ENCODE results near the gene SUN1. TPM values are rescaled to one million over a fixed set of nuclear protein-coding genes. Genes with fewer than 3 reads are reported as not detected.
"Not testable (repeated sequence)": the region's sequence is repeated elsewhere in the genome, so short reads cannot be mapped to it uniquely, and the experiment has no call there.

Gene SUN1
- total RNA-seq, 1 donor from 2014 or later = 186 TPM

GRCh38 chr7:801940-802381 lies 30.3 kb upstream of the SUN1 start:
- intact Hi-C loops (cut with micrococcal nuclease) = no loop called here
- DNase-seq (peak; percentile 61), ATAC-seq (peak; percentile 64)

- intact Hi-C loops (cut with micrococcal nuclease) = no loop called here
- DNase-seq (no peak), ATAC-seq (no peak)
Measured at GRCh38 chr7:802500-803242, 29.6 kb upstream of the SUN1 start.

GRCh38 chr7:803243-803635 lies 29.0 kb upstream of the SUN1 start:
- intact Hi-C loops (cut with micrococcal nuclease) = no loop called here
- no peak for ATAC-seq
- no peak for DNase-seq

- intact Hi-C loops (cut with micrococcal nuclease); DNase-seq; ATAC-seq: not testable (repeated sequence)
Measured at GRCh38 chr7:803796-804195, 28.5 kb upstream of the SUN1 start.

- ATAC-seq (peak; percentile 52), DNase-seq (no peak)
- intact Hi-C loops (cut with micrococcal nuclease) = no loop called here
Measured at GRCh38 chr7:805261-805660, 27.0 kb upstream of the SUN1 start.

GRCh38 chr7:815284-816216 lies 16.7 kb upstream of the SUN1 start:
- intact Hi-C loops (cut with micrococcal nuclease) = no loop called here
- peak; percentile 55 for DNase-seq
- no peak for ATAC-seq

GRCh38 chr7:816300-816750 lies 16.0 kb upstream of the SUN1 start:
- DNase-seq (peak; percentile 99), ATAC-seq (peak; percentile 86)
- intact Hi-C loops (cut with micrococcal nuclease) = no loop called here

GRCh38 chr7:816751-817671 lies 15.3 kb upstream of the SUN1 start:
- ATAC-seq = no peak
- DNase-seq = no peak
- intact Hi-C loops (cut with micrococcal nuclease) = no loop called here

GRCh38 chr7:818031-818699 lies 14.1 kb upstream of the SUN1 start:
- intact Hi-C loops (cut with micrococcal nuclease) = no loop called here
- DNase-seq (no peak), ATAC-seq (no peak)

- no peak for DNase-seq
- no peak for ATAC-seq
- intact Hi-C loops (cut with micrococcal nuclease) = loop anchor here (10.0 kb wide), 1 partner anchor 54 kb away; the partner anchor contains the start of gene GET4
Measured at GRCh38 chr7:820341-820740, 11.9 kb upstream of the SUN1 start.

- DNase-seq (no peak), ATAC-seq (peak; percentile 77)
- intact Hi-C loops (cut with micrococcal nuclease) = loop anchor here (10.0 kb wide), 1 partner anchor 53 kb away; the partner anchor contains the start of gene GET4
Measured at GRCh38 chr7:821688-822087, 10.6 kb upstream of the SUN1 start.

- intact Hi-C loops (cut with micrococcal nuclease) = loop anchor here (10.0 kb wide), 1 partner anchor 52 kb away; the partner anchor contains the start of gene GET4
- peak; percentile 7 for ATAC-seq
Measured at GRCh38 chr7:822692-823276, 9.5 kb upstream of the SUN1 start.

GRCh38 chr7:823649-824048 lies 8.6 kb upstream of the SUN1 start:
- ATAC-seq (no peak), DNase-seq (no peak)
- intact Hi-C loops (cut with micrococcal nuclease) = loop anchor here (10.0 kb wide), 1 partner anchor 51 kb away; the partner anchor contains the start of gene GET4

More at GRCh38 chr7:822692-823276, 9.5 kb upstream of the SUN1 start:
- DNase-seq = no peak

GRCh38 chr7:824081-824480 lies 8.2 kb upstream of the SUN1 start:
- DNase-seq = no peak
- intact Hi-C loops (cut with micrococcal nuclease) = loop anchor here (10.0 kb wide), 1 partner anchor 51 kb away; the partner anchor contains the start of gene GET4
- no peak for ATAC-seq

- DNase-seq (no peak), ATAC-seq (no peak)
- intact Hi-C loops (cut with micrococcal nuclease) = loop anchor here (10.0 kb wide), 1 partner anchor 50 kb away; the partner anchor contains the start of gene GET4
Measured at GRCh38 chr7:824664-825063, 7.6 kb upstream of the SUN1 start.

- intact Hi-C loops (cut with micrococcal nuclease) = loop anchor here (10.0 kb wide), 1 partner anchor 49 kb away; the partner anchor contains the start of gene GET4
- no peak for ATAC-seq
Measured at GRCh38 chr7:825386-825785, 6.9 kb upstream of the SUN1 start.

GRCh38 chr7:826230-826917 lies 5.9 kb upstream of the SUN1 start:
- DNase-seq (no peak), ATAC-seq (no peak)
- intact Hi-C loops (cut with micrococcal nuclease) = loop anchor here (10.0 kb wide), 1 partner anchor 48 kb away; the partner anchor contains the start of gene GET4

More at GRCh38 chr7:825386-825785, 6.9 kb upstream of the SUN1 start:
- no peak for DNase-seq

Measured in left ventricle myocardium superior (tissue), 1 donor.